ENCODE data around the gene CHL1.

The CHL1 gene

DNA sequence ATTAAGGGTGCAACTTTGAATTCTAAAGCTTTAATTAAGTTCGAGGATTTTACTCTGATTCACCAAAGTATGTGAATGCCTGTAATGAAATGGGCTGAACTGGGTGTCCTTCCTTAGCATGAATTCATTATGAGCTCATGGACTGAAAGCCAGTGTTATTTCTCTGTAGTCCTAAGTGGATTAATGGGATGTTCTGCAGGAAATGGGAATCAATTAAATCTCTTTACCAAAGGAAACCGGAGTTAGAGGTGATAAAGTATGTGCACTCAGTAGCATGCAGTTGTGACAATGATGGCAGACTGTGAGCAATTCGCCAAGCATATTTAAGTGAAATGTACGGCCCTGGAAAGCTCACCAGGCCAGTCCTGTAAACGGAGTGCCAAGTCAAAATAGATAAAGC lies 138.7 kb downstream of the CHL1 start:
- Histone ChIP-seq H3K27ac (ENCODE audit: insufficient read depth in 1 of 2, low read depth in 1 of 2, low read length in 2 of 2, poor library complexity in 1 of 2, severe bottlenecking in 2 of 2) (no peak overlapping the region), H3K4me3 (ENCODE audit: control insufficient read depth in 1 of 7, extremely low read depth in 1 of 7, insufficient read depth in 4 of 7, low read depth in 2 of 7, low read length in 6 of 7) (no peak overlapping the region), H3K27me3 (replicated peaks in 2 of 5; ENCODE audit: control insufficient read depth in 4 of 5, insufficient read depth in 5 of 5, low read length in 4 of 5) (no peaks in the 10 kb centered on the region), H3K9me3 (ENCODE audit: control extremely low read depth in 1 of 5, control insufficient read depth in 4 of 5, insufficient read depth in 2 of 5, low read depth in 1 of 5, low read length in 4 of 5) (no peaks in the 10 kb centered on the region), H3K36me3 (ENCODE audit: control insufficient read depth in 4 of 4, insufficient read depth in 4 of 4, low read length in 3 of 4) (no peaks in the 10 kb centered on the region), H3K4me1 (ENCODE audit: control extremely low read depth in 1 of 4, control insufficient read depth in 4 of 4, insufficient read depth in 4 of 4, low read length in 3 of 4) (no peaks in the 10 kb centered on the region)
- 96% methylated on average over 4 of the region's 5 CpGs for WGBS (ENCODE audit: insufficient coverage)
- DNase-seq = no peak
- POLR2A ChIA-PET = no interaction called here
- CTCF ChIA-PET = interaction anchor here (0.8 kb wide), 1 partner anchor 13 kb away, joined by 3 read pairs; no protein-coding TSS in a partner anchor

DNA sequence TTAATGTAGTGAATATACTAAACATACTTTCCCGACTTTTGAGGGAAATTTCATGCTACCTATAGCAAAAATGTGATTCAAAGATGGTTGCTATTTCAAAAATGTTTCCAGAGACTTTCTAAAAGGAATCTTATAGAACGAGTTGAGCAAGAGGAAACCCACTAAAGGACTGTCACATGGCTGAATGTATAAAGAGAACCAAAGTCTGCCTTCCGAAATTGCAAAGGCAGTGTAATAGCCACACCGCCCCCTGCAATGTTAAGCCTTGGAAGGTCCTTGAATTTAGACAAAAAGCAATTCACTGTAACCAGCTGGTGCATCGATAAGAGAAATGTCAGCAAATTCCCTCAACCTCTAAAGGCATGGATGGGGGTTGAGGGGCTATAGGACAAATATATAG lies 142.8 kb downstream of the CHL1 start:
- H3K27me3 ChIP-seq (replicated peaks in 2 of 5; ENCODE audit: control insufficient read depth in 4 of 5, insufficient read depth in 5 of 5, low read length in 4 of 5) = no peaks in the 10 kb centered on the region
- WGBS (ENCODE audit: insufficient coverage) = 62% methylated on average over 3 of the region's 5 CpGs
- CTCF ChIA-PET = no interaction called here
- H3K9me3 ChIP-seq (ENCODE audit: control extremely low read depth in 1 of 5, control insufficient read depth in 4 of 5, insufficient read depth in 2 of 5, low read depth in 1 of 5, low read length in 4 of 5) = no peaks in the 10 kb centered on the region
- H3K36me3 ChIP-seq (ENCODE audit: control insufficient read depth in 4 of 4, insufficient read depth in 4 of 4, low read length in 3 of 4) = no peaks in the 10 kb centered on the region
- H3K4me1 ChIP-seq (ENCODE audit: control extremely low read depth in 1 of 4, control insufficient read depth in 4 of 4, insufficient read depth in 4 of 4, low read length in 3 of 4) = no peaks in the 10 kb centered on the region
- no peak for DNase-seq
- H3K4me3 ChIP-seq (ENCODE audit: control insufficient read depth in 1 of 7, extremely low read depth in 1 of 7, insufficient read depth in 4 of 7, low read depth in 2 of 7, low read length in 6 of 7) = no peak overlapping the region
- POLR2A ChIA-PET = no interaction called here
- H3K27ac ChIP-seq (ENCODE audit: insufficient read depth in 1 of 2, low read depth in 1 of 2, low read length in 2 of 2, poor library complexity in 1 of 2, severe bottlenecking in 2 of 2) = no peak overlapping the region

DNA sequence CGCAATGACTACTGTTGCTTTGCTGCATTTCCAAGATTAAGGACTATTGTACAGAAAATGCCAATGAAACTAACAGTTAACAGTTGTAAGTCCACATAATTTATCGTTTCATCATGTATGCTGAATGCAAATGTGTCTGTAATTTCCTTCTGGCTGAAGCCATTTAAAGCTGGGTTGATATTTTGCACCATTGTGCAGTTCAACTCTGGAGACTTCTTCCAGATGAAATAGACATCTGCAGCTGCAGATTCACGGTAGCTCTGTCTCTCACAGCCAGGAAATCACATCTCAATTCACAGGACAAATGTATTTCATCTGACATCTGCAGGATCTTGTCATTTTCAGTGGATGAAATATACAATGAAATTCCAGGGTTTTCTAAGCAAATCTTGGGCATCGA lies 145.4 kb downstream of the CHL1 start:
- no peaks in the 10 kb centered on the region for H3K36me3 ChIP-seq (ENCODE audit: control insufficient read depth in 4 of 4, insufficient read depth in 4 of 4, low read length in 3 of 4)
- 94% methylated on average over 3 of the region's 4 CpGs for WGBS (ENCODE audit: insufficient coverage)
- H3K9me3 ChIP-seq (ENCODE audit: control extremely low read depth in 1 of 5, control insufficient read depth in 4 of 5, insufficient read depth in 2 of 5, low read depth in 1 of 5, low read length in 4 of 5) = no peaks in the 10 kb centered on the region
- DNase-seq = no peak
- no peak overlapping the region for H3K4me3 ChIP-seq (ENCODE audit: control insufficient read depth in 1 of 7, extremely low read depth in 1 of 7, insufficient read depth in 4 of 7, low read depth in 2 of 7, low read length in 6 of 7)
- no peaks in the 10 kb centered on the region for H3K27me3 ChIP-seq (replicated peaks in 2 of 5; ENCODE audit: control insufficient read depth in 4 of 5, insufficient read depth in 5 of 5, low read length in 4 of 5)
- H3K27ac ChIP-seq (ENCODE audit: insufficient read depth in 1 of 2, low read depth in 1 of 2, low read length in 2 of 2, poor library complexity in 1 of 2, severe bottlenecking in 2 of 2) = no peak overlapping the region
- H3K4me1 ChIP-seq (ENCODE audit: control extremely low read depth in 1 of 4, control insufficient read depth in 4 of 4, insufficient read depth in 4 of 4, low read length in 3 of 4) = no peaks in the 10 kb centered on the region
- ChIA-PET POLR2A (no interaction called here), CTCF (interaction anchor here (1.2 to 2.6 kb wide), 2 partner anchors 11 to 13 kb away, joined by 3 to 12 read pairs; no protein-coding TSS in a partner anchor)

DNA sequence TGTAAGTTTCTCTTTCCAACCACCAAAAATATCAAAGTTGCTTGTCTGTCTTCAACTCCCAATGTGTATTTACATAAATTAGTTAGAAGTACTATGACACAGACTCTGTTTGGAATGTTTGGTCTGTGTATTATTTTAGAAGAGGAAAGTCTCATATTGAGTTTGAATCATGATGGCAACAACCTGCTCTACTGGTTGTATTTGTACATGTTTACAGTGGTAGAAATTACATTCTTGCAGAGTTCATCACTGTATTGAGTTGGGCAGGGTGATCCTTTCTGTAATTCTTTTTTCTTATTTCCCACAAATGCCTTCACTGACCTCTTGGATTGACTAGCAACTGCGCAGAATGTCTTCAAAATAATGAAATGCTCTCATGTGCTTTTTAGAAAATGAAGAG lies 149.6 kb downstream of the CHL1 start:
- H3K4me3 ChIP-seq (ENCODE audit: control insufficient read depth in 1 of 7, extremely low read depth in 1 of 7, insufficient read depth in 4 of 7, low read depth in 2 of 7, low read length in 6 of 7) = no peak overlapping the region
- no CpG with 5 or more reads among the region's 1 CpG for WGBS (ENCODE audit: insufficient coverage)
- H3K36me3 ChIP-seq (ENCODE audit: control insufficient read depth in 4 of 4, insufficient read depth in 4 of 4, low read length in 3 of 4) = no peaks in the 10 kb centered on the region
- H3K9me3 ChIP-seq (ENCODE audit: control extremely low read depth in 1 of 5, control insufficient read depth in 4 of 5, insufficient read depth in 2 of 5, low read depth in 1 of 5, low read length in 4 of 5) = no peaks in the 10 kb centered on the region
- DNase-seq = no peak
- H3K4me1 ChIP-seq (ENCODE audit: control extremely low read depth in 1 of 4, control insufficient read depth in 4 of 4, insufficient read depth in 4 of 4, low read length in 3 of 4) = no peaks in the 10 kb centered on the region
- ChIA-PET CTCF (interaction anchor here (1.0 kb wide), 1 partner anchor 209 kb away, joined by 3 read pairs; no protein-coding TSS in a partner anchor), POLR2A (no interaction called here)
- peaks cover 0 to 13% (median 5%) of the 10 kb centered on the region in 5 experiments for H3K27me3 ChIP-seq (replicated peaks in 2 of 5; ENCODE audit: control insufficient read depth in 4 of 5, insufficient read depth in 5 of 5, low read length in 4 of 5)
- no peak overlapping the region for H3K27ac ChIP-seq (ENCODE audit: insufficient read depth in 1 of 2, low read depth in 1 of 2, low read length in 2 of 2, poor library complexity in 1 of 2, severe bottlenecking in 2 of 2)

DNA sequence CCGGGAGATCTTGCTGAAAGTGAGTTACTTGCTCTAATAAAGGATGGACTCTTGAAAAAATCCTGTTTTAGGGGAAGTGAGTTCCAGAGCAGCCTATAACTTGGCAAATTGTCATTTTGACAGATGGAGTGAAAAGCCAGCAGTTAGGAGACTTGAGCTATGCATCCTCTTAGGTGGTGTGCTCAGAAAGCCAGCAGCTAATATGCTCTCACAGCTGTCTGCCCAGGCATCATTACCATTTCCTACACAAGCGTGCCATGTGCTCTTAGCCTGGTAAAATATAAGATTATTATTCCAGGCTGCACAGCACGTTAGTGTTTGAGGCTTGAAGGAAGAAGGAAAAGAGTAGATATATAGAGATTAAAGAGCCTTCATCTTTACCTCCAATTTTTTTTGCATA lies 151.0 kb downstream of the CHL1 start:
- Histone ChIP-seq H3K9me3 (ENCODE audit: control extremely low read depth in 1 of 5, control insufficient read depth in 4 of 5, insufficient read depth in 2 of 5, low read depth in 1 of 5, low read length in 4 of 5) (no peaks in the 10 kb centered on the region), H3K36me3 (ENCODE audit: control insufficient read depth in 4 of 4, insufficient read depth in 4 of 4, low read length in 3 of 4) (no peaks in the 10 kb centered on the region), H3K27me3 (replicated peaks in 2 of 5; ENCODE audit: control insufficient read depth in 4 of 5, insufficient read depth in 5 of 5, low read length in 4 of 5) (peaks cover 0 to 13% (median 5%) of the 10 kb centered on the region in 5 experiments), H3K4me1 (ENCODE audit: control extremely low read depth in 1 of 4, control insufficient read depth in 4 of 4, insufficient read depth in 4 of 4, low read length in 3 of 4) (no peaks in the 10 kb centered on the region), H3K27ac (ENCODE audit: insufficient read depth in 1 of 2, low read depth in 1 of 2, low read length in 2 of 2, poor library complexity in 1 of 2, severe bottlenecking in 2 of 2) (no peak overlapping the region), H3K4me3 (ENCODE audit: control insufficient read depth in 1 of 7, extremely low read depth in 1 of 7, insufficient read depth in 4 of 7, low read depth in 2 of 7, low read length in 6 of 7) (no peak overlapping the region)
- 100% methylated on average over 1 of the region's 3 CpGs for WGBS (ENCODE audit: insufficient coverage)
- ChIA-PET CTCF (interaction anchor here (1.4 to 1.5 kb wide), 2 partner anchors 10 to 12 kb away, joined by 3 read pairs; no protein-coding TSS in a partner anchor), POLR2A (no interaction called here)
- DNase-seq = no peak

DNA sequence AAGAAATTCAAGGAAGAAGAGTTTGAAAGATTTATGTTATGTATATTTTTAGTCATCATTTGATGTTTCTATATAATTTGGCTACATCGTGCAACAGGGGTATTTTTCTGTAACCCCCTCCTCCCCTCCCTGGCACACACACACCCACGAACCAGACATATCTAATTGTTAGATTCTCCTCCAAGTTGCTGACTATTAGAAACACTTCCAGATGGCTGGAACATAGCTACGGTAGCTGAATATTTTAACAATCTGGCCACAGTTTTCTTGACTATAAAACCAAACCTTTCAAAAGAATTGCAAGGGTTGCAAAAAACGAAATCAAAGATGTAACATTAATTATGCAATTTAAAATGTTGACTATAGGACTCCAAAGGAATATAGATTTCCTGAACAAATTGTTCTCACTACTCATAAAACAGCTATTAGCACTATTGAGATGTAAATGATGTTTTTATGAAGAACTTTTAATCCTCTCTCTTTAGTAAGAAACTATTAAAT lies 154.4 kb downstream of the CHL1 start:
- CTCF ChIA-PET = interaction anchor here (8.6 kb wide), 1 partner anchor 309 kb away, joined by 114 read pairs; no protein-coding TSS in a partner anchor
- 81% methylated on average over 2 of the region's 4 CpGs for WGBS (ENCODE audit: insufficient coverage)
- Histone ChIP-seq H3K9me3 (ENCODE audit: control extremely low read depth in 1 of 5, control insufficient read depth in 4 of 5, insufficient read depth in 2 of 5, low read depth in 1 of 5, low read length in 4 of 5) (no peaks in the 10 kb centered on the region), H3K4me1 (ENCODE audit: control extremely low read depth in 1 of 4, control insufficient read depth in 4 of 4, insufficient read depth in 4 of 4, low read length in 3 of 4) (no peaks in the 10 kb centered on the region), H3K27ac (ENCODE audit: insufficient read depth in 1 of 2, low read depth in 1 of 2, low read length in 2 of 2, poor library complexity in 1 of 2, severe bottlenecking in 2 of 2) (no peak overlapping the region), H3K36me3 (ENCODE audit: control insufficient read depth in 4 of 4, insufficient read depth in 4 of 4, low read length in 3 of 4) (no peaks in the 10 kb centered on the region), H3K27me3 (replicated peaks in 2 of 5; ENCODE audit: control insufficient read depth in 4 of 5, insufficient read depth in 5 of 5, low read length in 4 of 5) (peaks cover 0 to 15% (median 5%) of the 10 kb centered on the region in 5 experiments), H3K4me3 (ENCODE audit: control insufficient read depth in 1 of 7, extremely low read depth in 1 of 7, insufficient read depth in 4 of 7, low read depth in 2 of 7, low read length in 6 of 7) (no peak overlapping the region)
- POLR2A ChIA-PET = no interaction called here
- no peak for DNase-seq

DNA sequence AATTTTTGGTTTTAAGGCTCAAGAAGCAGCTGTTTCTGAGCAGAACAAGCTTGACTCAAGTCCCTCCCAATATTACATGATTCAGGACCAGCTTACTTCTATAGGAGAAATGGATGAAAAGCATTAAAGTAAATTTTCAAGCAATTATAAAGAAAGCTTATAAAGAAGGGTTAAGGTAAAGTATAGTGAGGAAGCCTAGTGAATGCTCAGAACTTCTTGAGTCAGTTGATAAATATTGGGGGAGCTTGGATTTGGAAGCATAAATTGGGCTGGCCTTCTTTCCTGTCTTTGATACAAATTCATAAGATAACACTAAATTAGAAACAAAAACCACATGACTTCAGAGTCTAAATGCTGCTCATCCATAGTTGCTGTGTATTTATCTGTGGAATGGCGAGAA lies 156.0 kb downstream of the CHL1 start:
- no peak for DNase-seq
- H3K27ac ChIP-seq (ENCODE audit: insufficient read depth in 1 of 2, low read depth in 1 of 2, low read length in 2 of 2, poor library complexity in 1 of 2, severe bottlenecking in 2 of 2) = no peak overlapping the region
- no peaks in the 10 kb centered on the region for H3K9me3 ChIP-seq (ENCODE audit: control extremely low read depth in 1 of 5, control insufficient read depth in 4 of 5, insufficient read depth in 2 of 5, low read depth in 1 of 5, low read length in 4 of 5)
- CTCF ChIA-PET = interaction anchor here (1.0 to 8.6 kb wide), 3 partner anchors 11 to 311 kb away, joined by 3 to 114 read pairs (median 14); no protein-coding TSS in a partner anchor
- H3K4me1 ChIP-seq (ENCODE audit: control extremely low read depth in 1 of 4, control insufficient read depth in 4 of 4, insufficient read depth in 4 of 4, low read length in 3 of 4) = no peaks in the 10 kb centered on the region
- WGBS (ENCODE audit: insufficient coverage) = 100% methylated on average over 1 of the region's 1 CpG
- no peak overlapping the region for H3K4me3 ChIP-seq (ENCODE audit: control insufficient read depth in 1 of 7, extremely low read depth in 1 of 7, insufficient read depth in 4 of 7, low read depth in 2 of 7, low read length in 6 of 7)
- peaks cover 0 to 12% (median 5%) of the 10 kb centered on the region in 5 experiments for H3K27me3 ChIP-seq (replicated peaks in 2 of 5; ENCODE audit: control insufficient read depth in 4 of 5, insufficient read depth in 5 of 5, low read length in 4 of 5)
- POLR2A ChIA-PET = no interaction called here
- H3K36me3 ChIP-seq (ENCODE audit: control insufficient read depth in 4 of 4, insufficient read depth in 4 of 4, low read length in 3 of 4) = no peaks in the 10 kb centered on the region

Measured in common myeloid progenitor, CD34-positive (primary cell).